ENCODE measurements around the gene RPS5.

DNA sequence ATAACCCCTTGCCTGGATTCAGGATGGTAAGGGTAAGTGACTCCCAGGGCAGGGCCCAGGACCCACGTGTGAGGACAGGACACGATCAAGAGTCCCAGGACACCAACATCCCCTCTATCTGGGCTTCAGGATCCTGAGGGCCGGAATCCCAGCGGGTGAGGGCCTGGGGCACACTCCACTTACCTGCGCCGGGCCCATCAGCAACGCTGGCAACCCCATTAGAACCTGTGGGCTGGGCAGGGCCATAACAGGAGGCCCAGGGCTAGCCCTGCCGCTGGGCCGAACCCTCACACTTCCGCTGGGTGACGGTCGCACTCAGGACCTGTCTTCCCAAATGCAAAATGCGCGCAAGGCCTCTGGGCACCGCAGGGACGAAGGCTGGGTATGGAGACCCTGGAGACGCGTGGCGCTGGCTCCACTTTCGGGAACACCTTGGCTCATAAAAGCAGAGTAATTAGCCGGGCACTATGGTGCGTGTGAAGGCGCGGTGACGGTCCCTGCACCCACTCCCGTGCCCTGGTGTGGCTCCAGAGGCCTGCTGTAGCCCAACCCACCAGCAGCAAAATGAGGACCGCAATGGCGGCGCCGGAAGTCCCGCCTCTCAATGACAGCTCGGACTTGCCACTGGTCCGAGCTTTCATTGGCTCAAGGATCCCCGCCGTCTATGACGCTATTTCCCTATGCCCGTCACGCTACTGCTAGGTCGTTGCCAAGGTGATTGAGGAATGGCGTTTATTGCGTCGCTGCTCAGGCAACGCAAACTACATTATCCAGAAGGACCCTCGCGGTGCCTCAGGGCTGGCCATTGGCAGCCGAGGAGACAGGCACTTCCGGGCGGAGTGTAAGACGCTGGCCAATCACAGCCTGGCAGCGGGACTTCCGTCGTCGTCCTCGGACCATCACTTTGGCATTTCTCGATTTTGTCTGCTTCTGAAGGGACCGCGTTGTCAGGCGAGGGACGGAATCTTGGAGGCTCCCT is 52.8 kb downstream of the RPS5 start, which contains the start of gene ZNF132:
- TF ChIP-seq POLR2AphosphoS5 (IDR thresholded peaks at IDR 0.05) (peak; percentile 87 to 89 (median 88)), POLR2A (IDR thresholded peaks at IDR 0.05) (no peak)
- TF ChIP-seq, protein P1, sequence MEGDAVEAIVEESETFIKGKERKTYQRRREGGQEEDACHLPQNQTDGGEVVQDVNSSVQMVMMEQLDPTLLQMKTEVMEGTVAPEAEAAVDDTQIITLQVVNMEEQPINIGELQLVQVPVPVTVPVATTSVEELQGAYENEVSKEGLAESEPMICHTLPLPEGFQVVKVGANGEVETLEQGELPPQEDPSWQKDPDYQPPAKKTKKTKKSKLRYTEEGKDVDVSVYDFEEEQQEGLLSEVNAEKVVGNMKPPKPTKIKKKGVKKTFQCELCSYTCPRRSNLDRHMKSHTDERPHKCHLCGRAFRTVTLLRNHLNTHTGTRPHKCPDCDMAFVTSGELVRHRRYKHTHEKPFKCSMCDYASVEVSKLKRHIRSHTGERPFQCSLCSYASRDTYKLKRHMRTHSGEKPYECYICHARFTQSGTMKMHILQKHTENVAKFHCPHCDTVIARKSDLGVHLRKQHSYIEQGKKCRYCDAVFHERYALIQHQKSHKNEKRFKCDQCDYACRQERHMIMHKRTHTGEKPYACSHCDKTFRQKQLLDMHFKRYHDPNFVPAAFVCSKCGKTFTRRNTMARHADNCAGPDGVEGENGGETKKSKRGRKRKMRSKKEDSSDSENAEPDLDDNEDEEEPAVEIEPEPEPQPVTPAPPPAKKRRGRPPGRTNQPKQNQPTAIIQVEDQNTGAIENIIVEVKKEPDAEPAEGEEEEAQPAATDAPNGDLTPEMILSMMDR (IDR thresholded peaks at IDR 0.05 in 8 of 11, conservative IDR thresholded peaks at IDR 0.05 in 3 of 11), result no peak

Data from spleen (tissue), 7 donors.